Measurements from ENCODE around the gene MARCHF4.

The MARCHF4 gene

DNA sequence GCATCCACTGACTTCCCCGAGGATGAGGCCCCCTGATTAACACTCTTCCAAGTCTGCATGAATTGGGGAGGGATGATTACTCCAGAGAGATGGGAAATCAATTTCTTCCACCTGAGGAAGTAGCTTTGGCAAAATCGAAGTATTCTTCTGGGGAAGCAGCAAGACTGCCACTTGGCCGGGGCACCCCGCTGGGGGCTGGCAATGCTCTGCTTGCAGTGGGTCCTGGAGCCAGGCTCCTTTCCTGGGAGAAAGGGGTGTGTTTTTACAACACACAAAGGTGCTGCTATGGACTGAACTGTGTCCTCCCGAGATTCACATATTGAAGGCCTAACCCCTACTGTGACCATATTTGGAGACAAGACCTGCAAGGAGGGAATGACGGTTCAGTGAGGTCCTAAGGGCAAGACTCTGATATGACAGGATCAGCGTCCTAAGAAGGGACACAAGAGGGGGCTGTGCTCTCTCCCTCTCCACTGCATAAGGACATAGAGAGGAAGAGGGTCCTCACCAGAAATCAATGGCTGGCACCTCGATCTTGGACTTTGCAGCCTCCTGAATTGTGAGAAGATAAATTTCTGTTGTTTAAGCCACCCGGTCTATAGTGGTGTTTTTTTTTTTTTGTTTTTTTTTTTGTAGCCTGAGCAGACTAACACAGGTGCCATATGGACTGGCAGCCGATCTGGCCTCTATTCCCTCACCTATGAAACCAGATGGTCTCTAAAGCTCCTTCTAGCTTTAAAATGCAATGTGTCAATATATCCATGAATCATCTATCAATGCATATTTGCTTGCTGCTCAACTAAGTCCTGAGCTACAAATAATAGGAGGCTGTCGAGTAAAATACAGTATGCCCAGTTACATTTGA lies 36.4 kb upstream of the MARCHF4 start:
- H3K9me3 ChIP-seq (ENCODE audit: control insufficient read depth, insufficient read depth, low read depth, low read length): no peaks in the 10 kb centered on the region
- no peak overlapping the region for H3K4me3 ChIP-seq (ENCODE audit: low read depth, low read length)
- peak overlapping the region; percentile 30 for H3K9ac ChIP-seq (ENCODE audit: low read length)
- H3K36me3 ChIP-seq (ENCODE audit: control insufficient read depth, insufficient read depth, low read length): no peaks in the 10 kb centered on the region
- peaks cover 14% of the 10 kb centered on the region for H3K4me1 ChIP-seq (ENCODE audit: control insufficient read depth, insufficient read depth, low read length)
- H3K27ac ChIP-seq (ENCODE audit: low read depth, low read length): no peak overlapping the region
- H3K27me3 ChIP-seq (ENCODE audit: control insufficient read depth, insufficient read depth, low read length): no peaks in the 10 kb centered on the region

DNA sequence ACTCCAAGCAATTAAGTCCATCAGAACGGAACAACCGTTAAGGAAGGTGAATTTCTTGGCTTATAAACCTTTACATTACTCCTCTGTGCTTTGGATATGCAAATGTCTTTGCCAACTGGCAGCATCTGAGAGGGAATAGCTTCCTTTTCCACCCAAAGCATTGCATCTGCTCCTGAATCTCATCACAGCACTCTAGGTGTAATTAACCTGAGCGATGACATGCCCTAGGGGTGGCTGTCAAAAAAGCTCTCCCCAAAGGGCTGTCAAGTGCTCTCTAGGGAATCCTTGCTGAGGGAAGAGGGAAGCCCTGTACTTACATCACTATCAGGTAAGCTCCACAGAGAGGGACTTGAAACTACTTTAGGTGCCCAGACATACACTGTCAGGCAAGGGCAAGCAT lies 34.5 kb upstream of the MARCHF4 start:
- H3K9ac ChIP-seq (ENCODE audit: low read length): no peak overlapping the region
- no peak overlapping the region for H3K27ac ChIP-seq (ENCODE audit: low read depth, low read length)
- H3K27me3 ChIP-seq (ENCODE audit: control insufficient read depth, insufficient read depth, low read length): no peaks in the 10 kb centered on the region
- peaks cover 14% of the 10 kb centered on the region for H3K4me1 ChIP-seq (ENCODE audit: control insufficient read depth, insufficient read depth, low read length)
- no peak overlapping the region for H3K4me3 ChIP-seq (ENCODE audit: low read depth, low read length)
- no peaks in the 10 kb centered on the region for H3K9me3 ChIP-seq (ENCODE audit: control insufficient read depth, insufficient read depth, low read depth, low read length)
- no peaks in the 10 kb centered on the region for H3K36me3 ChIP-seq (ENCODE audit: control insufficient read depth, insufficient read depth, low read length)

DNA sequence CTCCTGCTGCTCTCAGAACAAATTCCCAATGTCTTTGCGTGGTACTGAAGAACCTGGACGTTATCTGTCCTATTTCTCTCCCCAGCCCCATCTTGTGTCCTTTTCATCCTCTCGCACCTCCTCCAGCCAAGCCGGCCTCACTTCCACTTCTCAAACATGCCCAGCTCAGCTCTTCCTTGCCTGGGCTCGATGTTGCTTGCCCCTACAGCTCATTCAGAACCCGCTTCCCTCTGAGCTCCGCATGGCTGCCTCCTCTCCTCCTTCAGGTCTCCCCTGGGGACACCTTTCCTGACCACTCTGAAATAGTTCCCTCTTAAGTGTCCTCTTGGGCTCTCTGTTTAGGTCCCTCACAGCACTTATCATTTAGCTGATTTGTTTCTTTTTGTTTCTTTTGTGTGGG lies 33.3 kb upstream of the MARCHF4 start:
- Histone ChIP-seq H3K27ac (ENCODE audit: low read depth, low read length) (no peak overlapping the region), H3K4me1 (ENCODE audit: control insufficient read depth, insufficient read depth, low read length) (peaks cover 14% of the 10 kb centered on the region; the same call in 1 of the 2 replicates), H3K36me3 (ENCODE audit: control insufficient read depth, insufficient read depth, low read length) (no peaks in the 10 kb centered on the region), H3K4me3 (ENCODE audit: low read depth, low read length) (no peak overlapping the region), H3K9ac (ENCODE audit: low read length) (no peak overlapping the region), H3K27me3 (ENCODE audit: control insufficient read depth, insufficient read depth, low read length) (no peaks in the 10 kb centered on the region), H3K9me3 (ENCODE audit: control insufficient read depth, insufficient read depth, low read depth, low read length) (no peaks in the 10 kb centered on the region)

GRCh38 chr2:216404010-216404618 lies 31.8 kb upstream of the MARCHF4 start:
- H3K9me3 ChIP-seq (ENCODE audit: control insufficient read depth, insufficient read depth, low read depth, low read length): no peaks in the 10 kb centered on the region
- peaks cover 17% of the 10 kb centered on the region; the same call in 1 of the 2 replicates for H3K4me1 ChIP-seq (ENCODE audit: control insufficient read depth, insufficient read depth, low read length)
- H3K36me3 ChIP-seq (ENCODE audit: control insufficient read depth, insufficient read depth, low read length): no peaks in the 10 kb centered on the region
- no peaks in the 10 kb centered on the region for H3K27me3 ChIP-seq (ENCODE audit: control insufficient read depth, insufficient read depth, low read length)
- H3K9ac ChIP-seq (ENCODE audit: low read length): no peak overlapping the region
- H3K27ac ChIP-seq (ENCODE audit: low read depth, low read length): no peak overlapping the region
- no peak overlapping the region for H3K4me3 ChIP-seq (ENCODE audit: low read depth, low read length)

DNA sequence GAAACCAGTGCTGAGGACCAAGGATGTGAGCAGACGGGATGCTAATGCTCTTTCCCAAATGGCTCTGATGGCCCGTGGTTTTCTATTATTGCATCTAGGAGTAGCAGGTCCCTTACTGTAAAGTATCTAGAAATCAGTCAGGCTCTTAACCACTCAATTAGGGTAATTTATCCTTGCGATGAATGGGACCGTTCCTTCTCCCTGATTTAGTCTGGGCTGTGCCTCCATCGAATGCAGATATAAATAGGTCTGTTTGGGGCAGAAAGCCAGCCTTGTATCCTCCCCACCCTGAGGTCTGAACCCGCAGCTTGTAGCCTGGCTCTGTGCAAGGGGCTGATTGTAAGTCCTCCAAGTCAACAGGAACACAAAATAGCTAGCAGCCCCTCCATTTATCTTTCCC lies 30.5 kb upstream of the MARCHF4 start:
- Histone ChIP-seq H3K36me3 (ENCODE audit: control insufficient read depth, insufficient read depth, low read length) (no peaks in the 10 kb centered on the region), H3K4me1 (ENCODE audit: control insufficient read depth, insufficient read depth, low read length) (peaks cover 11% of the 10 kb centered on the region; the same call in 1 of the 2 replicates)

GRCh38 chr2:216399621-216400020 lies 27.3 kb upstream of the MARCHF4 start:
- Histone ChIP-seq H3K4me1 (ENCODE audit: control insufficient read depth, insufficient read depth, low read length) (peaks cover 5% of the 10 kb centered on the region; the same call in 1 of the 2 replicates), H3K9ac (ENCODE audit: low read length) (no peak overlapping the region), H3K4me3 (ENCODE audit: low read depth, low read length) (no peak overlapping the region), H3K27ac (ENCODE audit: low read depth, low read length) (no peak overlapping the region), H3K36me3 (ENCODE audit: control insufficient read depth, insufficient read depth, low read length) (no peaks in the 10 kb centered on the region), H3K9me3 (ENCODE audit: control insufficient read depth, insufficient read depth, low read depth, low read length) (no peaks in the 10 kb centered on the region), H3K27me3 (ENCODE audit: control insufficient read depth, insufficient read depth, low read length) (no peaks in the 10 kb centered on the region)

More for the DNA sequence above, 30.5 kb upstream of the MARCHF4 start:
- H3K27me3 ChIP-seq (ENCODE audit: control insufficient read depth, insufficient read depth, low read length): no peaks in the 10 kb centered on the region
- no peak overlapping the region for H3K4me3 ChIP-seq (ENCODE audit: low read depth, low read length)
- no peak overlapping the region for H3K9ac ChIP-seq (ENCODE audit: low read length)
- H3K9me3 ChIP-seq (ENCODE audit: control insufficient read depth, insufficient read depth, low read depth, low read length): no peaks in the 10 kb centered on the region
- no peak overlapping the region for H3K27ac ChIP-seq (ENCODE audit: low read depth, low read length)

DNA sequence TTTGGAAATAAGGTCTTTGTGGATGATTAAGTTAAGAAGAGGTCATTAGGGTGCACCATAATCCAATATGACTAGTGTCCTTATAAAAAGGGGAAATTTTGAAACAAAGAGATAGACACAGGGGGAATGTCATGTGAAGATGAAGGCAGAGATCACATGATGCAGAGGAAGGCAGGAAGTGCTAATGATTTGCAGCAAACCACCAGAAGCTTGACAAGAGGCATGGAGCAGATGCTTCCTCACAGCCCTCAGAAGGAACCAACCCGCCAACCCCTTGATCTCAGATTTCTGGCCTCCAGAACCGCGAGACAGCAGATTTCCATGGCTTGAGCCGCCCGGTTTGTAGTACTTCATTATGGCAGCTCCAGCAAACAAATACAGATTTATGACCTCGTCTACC lies 22.6 kb upstream of the MARCHF4 start:
- no peaks in the 10 kb centered on the region for H3K36me3 ChIP-seq (ENCODE audit: control insufficient read depth, insufficient read depth, low read length)

DNA sequence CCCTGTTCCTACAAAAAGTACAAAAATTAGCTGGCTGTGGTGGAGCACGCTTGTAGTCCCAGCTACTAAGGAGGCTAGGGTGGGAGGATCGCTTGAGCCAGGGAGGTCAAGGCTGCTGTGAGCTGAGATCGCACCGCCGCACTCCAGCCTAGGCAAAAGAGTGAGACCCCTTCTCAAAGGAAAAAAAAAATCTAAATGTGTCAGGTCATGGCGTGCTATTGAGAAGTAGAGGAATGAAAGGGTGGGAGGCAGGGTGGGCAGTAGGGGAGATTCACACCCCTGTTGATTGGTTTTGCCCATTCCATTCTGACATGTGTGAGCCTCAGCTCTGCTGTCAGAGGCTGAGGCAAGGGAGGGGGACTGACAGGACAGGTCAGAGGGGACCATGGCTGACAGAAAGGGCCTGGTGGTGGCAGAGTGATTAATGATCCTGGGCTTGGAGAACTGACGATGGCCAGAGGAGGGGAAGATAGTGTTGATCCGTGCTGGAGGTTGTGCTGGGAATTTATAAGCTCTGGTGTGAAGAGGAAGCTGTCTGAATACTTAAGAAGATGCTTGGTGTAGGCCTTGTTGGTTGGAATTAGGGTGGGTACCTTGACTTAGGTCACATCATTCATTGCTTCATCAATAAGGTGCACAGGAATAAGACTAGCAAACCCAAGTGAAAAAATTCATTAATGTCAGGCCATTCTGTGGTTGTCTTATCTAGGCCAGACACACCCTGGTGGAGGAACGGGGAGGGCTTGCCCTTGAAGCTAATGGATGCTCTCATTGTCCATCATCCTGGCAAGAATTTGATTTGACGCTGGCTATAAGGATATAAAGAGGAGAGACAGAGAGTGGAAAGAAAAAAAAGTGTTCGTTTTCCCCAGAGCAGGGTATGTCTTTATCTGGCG lies 20.9 kb upstream of the MARCHF4 start:
- H3K4me3 ChIP-seq (ENCODE audit: low read depth, low read length): no peak overlapping the region
- no peak overlapping the region for H3K27ac ChIP-seq (ENCODE audit: low read depth, low read length)
- no peak overlapping the region for H3K9ac ChIP-seq (ENCODE audit: low read length)
- peaks cover 6% of the 10 kb centered on the region; the same call in 1 of the 2 replicates for H3K4me1 ChIP-seq (ENCODE audit: control insufficient read depth, insufficient read depth, low read length)
- H3K36me3 ChIP-seq (ENCODE audit: control insufficient read depth, insufficient read depth, low read length): no peaks in the 10 kb centered on the region
- H3K27me3 ChIP-seq (ENCODE audit: control insufficient read depth, insufficient read depth, low read length): no peaks in the 10 kb centered on the region
- no peaks in the 10 kb centered on the region for H3K9me3 ChIP-seq (ENCODE audit: control insufficient read depth, insufficient read depth, low read depth, low read length)

More for the DNA sequence above, 22.6 kb upstream of the MARCHF4 start:
- Histone ChIP-seq H3K4me3 (ENCODE audit: low read depth, low read length) (no peak overlapping the region), H3K9ac (ENCODE audit: low read length) (no peak overlapping the region), H3K27ac (ENCODE audit: low read depth, low read length) (no peak overlapping the region), H3K4me1 (ENCODE audit: control insufficient read depth, insufficient read depth, low read length) (peaks cover 11% of the 10 kb centered on the region; the same call in 1 of the 2 replicates), H3K27me3 (ENCODE audit: control insufficient read depth, insufficient read depth, low read length) (no peaks in the 10 kb centered on the region), H3K9me3 (ENCODE audit: control insufficient read depth, insufficient read depth, low read depth, low read length) (no peaks in the 10 kb centered on the region)

DNA sequence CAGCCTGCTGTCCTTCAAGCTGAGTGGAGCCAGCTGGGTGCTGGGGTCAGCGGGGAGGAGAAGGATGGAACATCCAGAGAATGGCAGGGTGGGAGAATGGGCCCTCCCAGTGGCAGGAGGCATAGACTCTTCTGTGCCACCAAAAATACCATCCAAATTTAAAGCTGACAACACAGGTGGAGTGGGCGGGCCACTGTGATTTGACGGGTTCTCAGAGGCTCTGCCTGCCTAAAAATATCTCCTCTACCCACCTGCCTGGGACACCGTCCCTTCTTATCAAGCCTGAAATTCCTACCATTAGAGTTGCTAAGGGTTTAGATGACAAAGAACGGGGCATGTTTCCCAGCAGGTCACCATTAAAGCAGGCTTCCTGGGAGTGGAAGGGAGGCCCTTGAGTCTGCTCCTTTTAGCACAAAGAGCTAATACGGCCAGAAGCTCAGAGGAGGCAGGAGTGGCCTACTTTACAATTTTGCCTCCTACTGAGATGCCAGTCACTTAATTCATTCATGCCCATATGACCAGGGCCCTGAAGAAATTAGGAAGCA lies 19.8 kb upstream of the MARCHF4 start:
- H3K4me3 ChIP-seq (ENCODE audit: low read depth, low read length): no peak overlapping the region
- no peak overlapping the region for H3K9ac ChIP-seq (ENCODE audit: low read length)
- peaks cover 6% of the 10 kb centered on the region; the same call in 1 of the 2 replicates for H3K4me1 ChIP-seq (ENCODE audit: control insufficient read depth, insufficient read depth, low read length)
- H3K27me3 ChIP-seq (ENCODE audit: control insufficient read depth, insufficient read depth, low read length): no peaks in the 10 kb centered on the region
- no peak overlapping the region for H3K27ac ChIP-seq (ENCODE audit: low read depth, low read length)
- no peaks in the 10 kb centered on the region for H3K36me3 ChIP-seq (ENCODE audit: control insufficient read depth, insufficient read depth, low read length)
- H3K9me3 ChIP-seq (ENCODE audit: control insufficient read depth, insufficient read depth, low read depth, low read length): no peaks in the 10 kb centered on the region; the same call in 1 of the 2 replicates

- no peak overlapping the region for H3K4me3 ChIP-seq (ENCODE audit: low read depth, low read length)
- H3K9ac ChIP-seq (ENCODE audit: low read length): no peak overlapping the region
- no peaks in the 10 kb centered on the region; the same call in 1 of the 2 replicates for H3K9me3 ChIP-seq (ENCODE audit: control insufficient read depth, insufficient read depth, low read depth, low read length)
- no peaks in the 10 kb centered on the region for H3K27me3 ChIP-seq (ENCODE audit: control insufficient read depth, insufficient read depth, low read length)
- H3K4me1 ChIP-seq (ENCODE audit: control insufficient read depth, insufficient read depth, low read length): peaks cover 6% of the 10 kb centered on the region; the same call in 1 of the 2 replicates
- no peak overlapping the region for H3K27ac ChIP-seq (ENCODE audit: low read depth, low read length)
- no peaks in the 10 kb centered on the region for H3K36me3 ChIP-seq (ENCODE audit: control insufficient read depth, insufficient read depth, low read length)
These were observed 19.1 kb upstream of the MARCHF4 start for GRCh38 chr2:216391401-216391800.
